A673 (cell line): ENCODE measurements around the gene KAZN. TPM values are rescaled to one million over a fixed set of nuclear protein-coding genes. Genes with fewer than 3 reads are reported as not detected.

Source experiments
- BruUV-seq: library from RNA; stranded (reverse); fragments of 400-500 nt; replicated peaks from 2 replicates; lab custom pipeline; 2021; lab: Mats Ljungman, UMichigan
- CTCF ChIA-PET: fragments of 300-600 bp; sonication (Branson Sonifier 250); formaldehyde crosslinking; loops from one replicate; lab custom pipeline; 2022; ENCODE audit warnings: antibody characterized with exemption; lab: Charles Lee
- POLR2A ChIA-PET: fragments of 300-600 bp; sonication (Branson Sonifier 250); formaldehyde crosslinking; loops from one replicate; lab custom pipeline; 2022; ENCODE audit warnings: antibody characterized with exemption; ENCODE audit not compliant: low non-redundant PET; lab: Charles Lee
- DNase-seq: peaks from one replicate; pipeline ENCODE4 v3.0.0-alpha.2; 2015; ENCODE audit warnings: low spot score
- H3K27ac ChIP-seq: fragments of 200-600 bp; sonication (generic); 2 replicates; pipeline ENCODE4 v1.5.1; 2016; ENCODE audit warnings: mixed run types, low read depth, mild to moderate bottlenecking, mixed read lengths, antibody characterized with exemption, low read length; ENCODE audit not compliant: poor library complexity, severe bottlenecking
- H3K27me3 ChIP-seq: fragments of 200-600 bp; sonication (generic); replicated peaks from 2 replicates; pipeline ENCODE4 v1.6.1; 2017; ENCODE audit warnings: mixed run types, low read depth, mild to moderate bottlenecking, mixed read lengths, antibody characterized with exemption, low read length; ENCODE audit not compliant: insufficient read depth, poor library complexity
- H3K36me3 ChIP-seq: fragments of 200-600 bp; sonication (generic); 2 replicates; pipeline ENCODE4 v1.6.1; 2016; ENCODE audit warnings: mixed run types, mild to moderate bottlenecking, mixed read lengths, antibody characterized with exemption, low read length; ENCODE audit not compliant: insufficient read depth, poor library complexity, severe bottlenecking
- H3K4me1 ChIP-seq: fragments of 200-600 bp; sonication (generic); 2 replicates; pipeline ENCODE4 v1.6.1; 2017; ENCODE audit warnings: mixed run types, mild to moderate bottlenecking, mixed read lengths, antibody characterized with exemption, low read length; ENCODE audit not compliant: insufficient read depth, poor library complexity, severe bottlenecking
- H3K4me3 ChIP-seq: fragments of 200-600 bp; sonication (generic); 2 replicates; pipeline ENCODE4 v1.5.1; 2016; ENCODE audit warnings: low read depth, mixed run types, mild to moderate bottlenecking, mixed read lengths, low read length; ENCODE audit not compliant: poor library complexity, severe bottlenecking
- H3K9me3 ChIP-seq: fragments of 200-600 bp; sonication (generic); 2 replicates; pipeline ENCODE4 v1.6.1; 2016; ENCODE audit warnings: mixed run types, low read depth, mild to moderate bottlenecking, mixed read lengths, antibody characterized with exemption, low read length; ENCODE audit not compliant: poor library complexity, severe bottlenecking
- CTCF ChIP-seq: fragments of 300-800, 200-600 bp; sonication (generic); conservative IDR thresholded peaks from 2 replicates; pipeline ENCODE4 v1.5.1; 2017; ENCODE audit warnings: low read depth, mild to moderate bottlenecking, antibody characterized with exemption, low read length, moderate library complexity, mixed read lengths
- EZH2 ChIP-seq: fragments of 200-600 bp; sonication (generic); IDR thresholded peaks from 2 replicates; pipeline ENCODE4 v1.6.1; 2017; ENCODE audit warnings: borderline replicate concordance, low read depth, mild to moderate bottlenecking, mixed read lengths, antibody characterized with exemption, low read length; ENCODE audit not compliant: poor library complexity, severe bottlenecking
- intact Hi-C: fragments of 100-400 bp; cut with micrococcal nuclease; formaldehyde crosslinking; loops from one replicate; pipeline ENCODE4 v1.10.0; 2022; ENCODE audit not compliant: unreplicated experiment
- total RNA-seq: library from RNA; stranded (reverse); gene quantifications from 2 replicates; pipeline ENCODE4 v1.2.3, GENCODE V29; 2021

The KAZN gene
- total RNA-seq, 1 experiment from 2014 or later: 8.0 TPM

- CTCF ChIA-PET: no interaction called here
- no peaks in the 10 kb centered on the region for H3K36me3 ChIP-seq
- POLR2A ChIA-PET: no interaction called here
- no peaks in the 10 kb centered on the region for H3K9me3 ChIP-seq
- BruUV-seq: no TSS peak
- H3K27me3 ChIP-seq: no peaks in the 10 kb centered on the region
- no peaks in the 10 kb centered on the region for H3K4me1 ChIP-seq
- DNase-seq: no peak
- no peak overlapping the region for H3K4me3 ChIP-seq
- no peak for TF ChIP-seq CTCF
- no peak for TF ChIP-seq EZH2
- intact Hi-C loops: no loop called here
- H3K27ac ChIP-seq: no peak overlapping the region
Observed at GRCh38 chr1:14822493-14822892, 224.0 kb downstream of the KAZN start.

GRCh38 chr1:14822996-14823395, 224.5 kb downstream of the KAZN start:
- ChIA-PET CTCF (no interaction called here), POLR2A (no interaction called here)
- Histone ChIP-seq H3K36me3 (no peaks in the 10 kb centered on the region), H3K4me1 (no peaks in the 10 kb centered on the region), H3K9me3 (no peaks in the 10 kb centered on the region), H3K4me3 (no peak overlapping the region), H3K27ac (no peak overlapping the region), H3K27me3 (no peaks in the 10 kb centered on the region)
- no peak for TF ChIP-seq CTCF
- no peak for TF ChIP-seq EZH2
- BruUV-seq: no TSS peak
- intact Hi-C loops: no loop called here
- DNase-seq: no peak

GRCh38 chr1:14824314-14824915, 225.9 kb downstream of the KAZN start:
- H3K36me3 ChIP-seq: no peaks in the 10 kb centered on the region
- no peak overlapping the region for H3K27ac ChIP-seq
- intact Hi-C loops: no loop called here
- no peaks in the 10 kb centered on the region for H3K27me3 ChIP-seq
- H3K4me3 ChIP-seq: no peak overlapping the region
- H3K9me3 ChIP-seq: no peaks in the 10 kb centered on the region
- CTCF ChIA-PET: no interaction called here
- no peak for DNase-seq
- POLR2A ChIA-PET: no interaction called here
- BruUV-seq: no TSS peak
- TF ChIP-seq CTCF (no peak), EZH2 (no peak)
- H3K4me1 ChIP-seq: no peaks in the 10 kb centered on the region
